Duodenal mucosa (tissue), 2 donors: ENCODE data around the gene ARMC3.

ENCODE experiments used
- H3K27ac ChIP-seq: one replicate; pipeline ENCODE4 v1.7.0; 2013; ENCODE audit warnings: low read depth, low read length
- H3K27me3 ChIP-seq, 2 donors: one replicate each; pipeline ENCODE4 v1.7.0; 2013; ENCODE audit warnings: low read length in 2 of 2, control low read depth in 1 of 2; ENCODE audit not compliant: insufficient read depth in 2 of 2, control insufficient read depth in 1 of 2
- H3K36me3 ChIP-seq, 2 donors: one replicate each; pipeline ENCODE4 v1.7.0; 2013; ENCODE audit warnings: low read length in 2 of 2, control low read depth in 1 of 2; ENCODE audit not compliant: insufficient read depth in 2 of 2, control insufficient read depth in 1 of 2
- H3K4me1 ChIP-seq, 2 donors: one replicate each; pipeline ENCODE4 v1.7.0; 2013; ENCODE audit warnings: low read length in 2 of 2, control low read depth in 1 of 2; ENCODE audit not compliant: insufficient read depth in 2 of 2, control insufficient read depth in 1 of 2
- H3K4me3 ChIP-seq, 2 donors: one replicate each; pipeline ENCODE4 v1.7.0; 2013; ENCODE audit warnings: low read length in 2 of 2, low read depth in 1 of 2
- H3K9ac ChIP-seq, 2 donors: one replicate each; pipeline ENCODE4 v1.7.0; 2013; ENCODE audit warnings: low read length in 2 of 2, low read depth in 1 of 2
- H3K9me3 ChIP-seq, 2 donors: one replicate each; pipeline ENCODE4 v1.7.0; 2013; ENCODE audit warnings: low read length in 2 of 2, control low read depth in 1 of 2; ENCODE audit not compliant: control insufficient read depth in 1 of 2

Gene ARMC3

GRCh38 chr10:23081221-23081750 is 153.4 kb downstream of the ARMC3 start:
- Histone ChIP-seq H3K27me3 (peaks cover 0 to 7% of the 10 kb centered on the region in 2 donors), H3K36me3 (no peaks in the 10 kb centered on the region), H3K4me1 (no peaks in the 10 kb centered on the region), H3K9ac (no peak overlapping the region), H3K9me3 (no peaks in the 10 kb centered on the region), H3K27ac (no peak overlapping the region), H3K4me3 (no peak overlapping the region)

- Histone ChIP-seq H3K9me3 (no peaks in the 10 kb centered on the region), H3K4me1 (no peaks in the 10 kb centered on the region), H3K9ac (no peak overlapping the region), H3K27me3 (peaks cover 0 to 7% of the 10 kb centered on the region in 2 donors), H3K4me3 (no peak overlapping the region), H3K36me3 (no peaks in the 10 kb centered on the region), H3K27ac (no peak overlapping the region)
Measured at GRCh38 chr10:23081891-23082290, 154.0 kb downstream of the ARMC3 start.
